HG03571 (cell line): ENCODE measurements around the gene CEP170B.
A peak's percentile ranks its signal among the peaks of the same experiment; 100 is the strongest.
"Not testable (repeated sequence)": the region's sequence is repeated elsewhere in the genome, so short reads cannot be mapped to it uniquely, and the experiment has no call there.

ENCODE experiments used
- ATAC-seq: cut with Tn5 transposase; IDR thresholded peaks from one replicate; pipeline ENCODE4 v1.9.1; 2021; ENCODE audit not compliant: unreplicated experiment

CEP170B gene

DNA sequence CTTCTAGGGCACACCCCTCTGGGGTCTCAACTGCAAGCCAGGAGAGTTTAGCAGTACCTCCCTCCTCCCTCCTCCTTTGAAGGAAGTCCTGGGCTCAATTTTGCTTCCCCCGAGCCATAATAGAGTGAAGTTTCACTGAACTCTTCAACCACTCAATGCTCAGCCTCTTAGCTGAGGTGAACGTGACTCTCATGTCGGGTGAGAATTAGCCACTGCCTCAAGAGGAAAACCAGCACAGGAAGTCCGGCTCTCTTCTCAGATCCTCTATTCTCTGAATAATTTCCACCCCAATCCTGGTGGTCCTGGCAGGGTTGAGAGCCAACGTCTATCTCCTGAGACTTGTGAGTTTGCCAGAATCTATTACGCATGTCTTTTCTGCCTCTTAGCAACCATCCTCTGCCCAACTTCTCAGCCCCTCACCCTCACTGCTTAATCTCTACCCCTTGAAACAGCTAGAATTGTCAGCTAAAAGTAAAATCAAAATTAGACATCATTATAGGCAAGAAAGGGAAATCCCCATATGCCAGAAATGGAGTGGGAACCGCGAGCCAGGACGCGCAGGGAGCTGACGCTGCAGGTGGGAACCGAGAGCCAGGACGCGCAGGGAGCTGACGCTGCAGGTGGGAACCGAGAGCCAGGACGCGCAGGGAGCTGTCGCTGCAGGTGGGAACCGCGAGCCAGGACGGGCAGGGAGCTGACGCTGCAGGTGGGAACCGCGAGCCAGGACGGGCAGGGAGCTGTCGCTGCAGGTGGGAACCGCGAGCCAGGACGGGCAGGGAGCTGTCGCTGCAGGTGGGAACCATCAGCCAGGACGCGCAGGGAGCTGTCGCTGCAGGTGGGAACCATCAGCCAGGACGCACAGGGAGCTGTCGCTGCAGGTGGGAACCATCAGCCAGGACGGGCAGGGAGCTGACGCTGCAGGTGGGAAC is 39.8 kb downstream of the CEP170B start:
- not testable (repeated sequence) for ATAC-seq

DNA sequence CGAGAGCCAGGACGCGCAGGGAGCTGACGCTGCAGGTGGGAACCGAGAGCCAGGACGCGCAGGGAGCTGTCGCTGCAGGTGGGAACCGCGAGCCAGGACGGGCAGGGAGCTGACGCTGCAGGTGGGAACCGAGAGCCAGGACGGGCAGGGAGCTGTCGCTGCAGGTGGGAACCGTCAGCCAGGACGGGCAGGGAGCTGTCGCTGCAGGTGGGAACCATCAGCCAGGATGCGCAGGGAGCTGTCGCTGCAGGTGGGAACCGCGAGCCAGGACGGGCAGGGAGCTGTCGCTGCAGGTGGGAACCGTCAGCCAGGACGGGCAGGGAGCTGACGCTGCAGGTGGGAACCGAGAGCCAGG is 40.5 kb downstream of the CEP170B start:
- ATAC-seq = not testable (repeated sequence)

DNA sequence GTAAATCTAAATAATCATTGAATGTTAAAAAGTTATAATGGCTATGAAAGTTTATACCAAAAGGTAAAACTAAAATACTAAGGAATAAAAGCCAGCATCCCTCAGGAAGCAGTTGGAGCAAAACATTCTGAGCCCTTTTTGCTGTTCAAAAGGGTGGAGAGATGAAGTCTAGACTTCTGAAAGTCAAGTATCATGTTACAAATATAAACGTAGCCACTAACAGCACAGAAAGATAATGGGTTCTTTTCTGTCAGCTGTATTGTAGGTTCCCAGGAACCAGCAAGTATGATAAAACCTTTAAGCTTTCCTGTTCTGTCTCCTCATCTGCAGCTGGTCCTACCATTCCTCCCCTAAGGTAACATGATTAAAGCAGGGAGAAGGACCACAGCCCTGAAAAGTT is 43.2 kb downstream of the CEP170B start:
- no peak for ATAC-seq

DNA sequence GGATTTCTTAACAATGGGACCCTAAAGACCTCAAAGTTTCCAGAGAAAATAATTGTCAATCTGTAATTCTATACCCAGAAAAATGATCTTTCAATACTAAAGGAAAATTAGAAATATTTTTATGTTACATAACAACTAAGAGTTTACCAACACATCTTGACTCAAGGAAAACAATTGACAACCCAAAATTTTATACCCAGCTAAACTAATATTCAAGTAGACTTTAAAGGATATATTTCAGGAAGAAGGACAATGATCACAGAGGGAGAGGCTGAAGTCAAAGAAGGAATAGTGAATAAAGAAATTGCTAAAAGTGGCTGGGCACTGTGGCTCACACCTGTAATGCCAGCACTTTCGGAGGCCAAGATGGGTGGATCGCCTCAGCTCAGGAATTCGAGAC is 47.0 kb downstream of the CEP170B start:
- ATAC-seq = no peak

DNA sequence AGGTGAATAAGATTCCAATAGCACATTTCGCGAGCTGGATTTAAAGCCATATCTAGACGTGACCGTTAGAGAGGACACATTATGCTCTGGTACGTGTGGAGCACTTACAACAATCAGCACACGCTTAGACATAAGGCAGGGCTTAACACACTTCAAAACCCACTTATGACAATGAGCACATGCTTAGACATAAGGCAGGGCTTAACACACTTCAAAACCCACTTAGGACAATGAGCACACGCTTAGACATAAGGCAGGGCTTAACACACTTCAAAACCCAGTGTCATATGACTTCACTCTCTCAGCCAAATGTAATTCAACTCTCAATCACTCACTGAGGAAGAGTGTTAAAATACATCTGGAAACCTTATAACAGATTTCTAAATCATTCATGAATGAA is 48.4 kb downstream of the CEP170B start:
- no peak for ATAC-seq

DNA sequence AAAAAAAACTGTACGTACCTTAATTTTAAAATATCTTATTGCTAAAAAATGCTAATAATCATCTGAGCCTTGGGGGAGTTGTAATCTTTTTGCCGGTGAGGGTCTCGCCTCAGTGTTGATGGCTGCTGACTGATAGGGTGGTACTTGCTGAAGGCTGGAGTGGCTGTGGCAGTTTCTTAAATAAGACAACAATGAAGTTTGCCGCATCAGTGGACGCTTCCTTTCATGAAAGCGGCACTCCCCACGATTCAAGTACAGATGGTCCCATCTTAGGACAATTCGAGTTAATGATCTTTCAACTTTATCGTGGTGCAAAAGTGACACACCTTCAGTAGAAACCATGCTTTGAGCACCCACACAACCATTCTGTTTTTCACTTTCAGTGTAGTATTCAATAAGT is 52.0 kb downstream of the CEP170B start:
- ATAC-seq = no peak

DNA sequence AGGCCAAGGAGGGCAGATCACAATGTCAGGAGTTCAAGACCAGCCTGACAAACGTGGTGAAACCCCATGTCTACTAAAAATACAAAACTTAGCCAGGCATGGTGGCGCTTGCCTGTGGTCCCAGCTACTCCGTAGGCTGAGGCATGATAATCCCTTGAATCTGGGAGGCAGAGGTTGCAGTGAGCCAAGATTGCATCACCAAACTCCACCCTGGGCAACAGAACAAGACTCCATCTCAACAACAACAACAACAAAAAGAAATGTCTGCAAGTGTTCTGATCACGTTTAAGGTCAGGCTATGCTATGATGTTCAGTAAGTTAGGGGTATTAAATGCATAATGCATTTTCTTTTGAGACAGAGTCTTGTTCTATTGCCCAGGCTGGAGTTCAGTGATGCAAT is 52.9 kb downstream of the CEP170B start:
- no peak for ATAC-seq

DNA sequence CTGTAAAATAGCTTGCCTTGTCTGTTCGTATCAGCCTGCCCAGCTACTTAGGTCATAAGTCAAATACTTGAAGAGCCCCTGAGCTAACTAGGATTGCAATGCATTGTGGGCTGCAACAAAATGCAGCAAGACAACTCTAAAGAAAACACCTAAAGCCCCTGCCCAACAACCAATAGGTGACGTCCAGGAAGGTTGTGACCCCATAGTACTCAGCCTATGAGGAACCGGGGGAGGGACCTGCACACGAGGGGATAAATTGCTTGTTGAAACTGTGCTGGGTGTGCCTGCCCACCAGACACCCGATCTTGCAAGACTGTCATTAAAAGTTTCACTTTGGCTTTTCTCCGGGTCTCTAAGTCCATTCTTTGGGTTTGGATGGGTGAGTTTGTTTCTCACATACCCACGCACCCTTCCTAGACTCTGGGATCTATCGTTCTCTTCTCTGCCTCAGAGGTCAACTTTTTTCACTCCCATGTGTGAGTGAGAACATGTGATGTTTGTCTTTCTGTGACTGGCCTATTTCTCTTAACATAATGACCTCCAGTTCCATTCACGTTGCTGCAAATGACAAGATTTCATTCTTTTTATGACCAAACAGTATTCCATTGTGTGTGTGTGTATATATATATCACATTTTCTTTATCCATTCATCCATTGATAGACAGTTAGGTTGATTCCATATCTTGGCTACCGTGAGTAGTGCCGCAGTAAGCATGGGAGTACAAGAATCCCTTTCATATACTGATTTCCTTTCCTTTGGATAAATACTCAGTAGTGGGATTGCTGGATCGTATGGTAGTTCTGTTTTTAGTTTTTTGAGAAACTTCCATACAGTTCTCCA is 54.3 kb downstream of the CEP170B start:
- ATAC-seq = not testable (repeated sequence)

DNA sequence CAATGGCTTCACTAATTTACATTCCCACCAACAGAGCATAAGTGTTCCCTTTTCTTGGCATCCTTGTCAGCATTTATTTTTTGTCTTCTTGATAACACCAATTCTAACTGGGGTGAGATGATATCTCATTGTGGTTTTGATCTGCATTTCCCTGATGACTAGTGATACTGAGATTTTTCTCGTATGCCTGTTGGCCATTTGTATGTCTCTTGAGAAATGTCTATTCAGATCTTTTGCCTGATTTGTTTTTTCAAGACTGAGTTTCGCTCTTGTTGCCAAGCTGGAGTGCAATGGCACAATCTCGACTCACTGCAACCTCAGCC is 54.9 kb downstream of the CEP170B start:
- ATAC-seq = no peak

DNA sequence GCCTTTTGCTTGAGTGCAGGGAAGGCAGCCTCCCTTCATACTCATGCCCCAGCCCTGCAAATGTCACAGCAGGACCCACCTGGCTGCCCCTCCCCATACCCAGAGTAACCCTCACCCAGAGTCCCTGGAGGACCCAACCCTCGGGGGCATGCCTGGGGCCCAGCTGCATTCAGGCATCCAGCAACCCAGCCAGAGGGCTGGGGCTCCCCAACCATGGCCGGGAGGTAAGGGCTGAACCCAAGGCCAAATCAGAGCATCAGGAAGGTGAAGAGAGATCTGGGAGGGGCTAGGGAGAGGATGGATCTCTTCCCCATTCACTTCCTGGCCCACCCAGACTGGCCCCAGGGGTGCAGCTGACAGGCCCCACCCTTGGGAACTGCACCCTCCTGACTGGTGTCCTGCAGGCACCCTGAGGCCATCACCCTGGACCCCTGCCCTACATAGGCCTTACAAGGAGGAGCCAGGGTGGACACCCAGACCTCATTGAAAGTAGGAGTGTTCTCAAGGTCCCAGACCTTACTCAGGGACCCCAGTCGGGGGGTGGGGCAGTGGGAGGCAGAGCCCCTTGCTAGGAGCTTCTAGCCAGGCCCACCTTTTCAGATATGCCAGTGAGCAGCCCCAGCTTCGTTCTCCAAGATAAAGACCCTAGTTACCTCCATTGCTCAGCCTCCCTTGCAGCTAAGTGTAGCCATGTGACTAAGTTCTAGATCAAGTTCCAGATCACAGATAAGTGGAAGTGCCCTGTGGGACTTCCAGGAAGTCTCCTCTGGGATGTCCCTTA is 58.8 kb downstream of the CEP170B start:
- no peak for ATAC-seq

DNA sequence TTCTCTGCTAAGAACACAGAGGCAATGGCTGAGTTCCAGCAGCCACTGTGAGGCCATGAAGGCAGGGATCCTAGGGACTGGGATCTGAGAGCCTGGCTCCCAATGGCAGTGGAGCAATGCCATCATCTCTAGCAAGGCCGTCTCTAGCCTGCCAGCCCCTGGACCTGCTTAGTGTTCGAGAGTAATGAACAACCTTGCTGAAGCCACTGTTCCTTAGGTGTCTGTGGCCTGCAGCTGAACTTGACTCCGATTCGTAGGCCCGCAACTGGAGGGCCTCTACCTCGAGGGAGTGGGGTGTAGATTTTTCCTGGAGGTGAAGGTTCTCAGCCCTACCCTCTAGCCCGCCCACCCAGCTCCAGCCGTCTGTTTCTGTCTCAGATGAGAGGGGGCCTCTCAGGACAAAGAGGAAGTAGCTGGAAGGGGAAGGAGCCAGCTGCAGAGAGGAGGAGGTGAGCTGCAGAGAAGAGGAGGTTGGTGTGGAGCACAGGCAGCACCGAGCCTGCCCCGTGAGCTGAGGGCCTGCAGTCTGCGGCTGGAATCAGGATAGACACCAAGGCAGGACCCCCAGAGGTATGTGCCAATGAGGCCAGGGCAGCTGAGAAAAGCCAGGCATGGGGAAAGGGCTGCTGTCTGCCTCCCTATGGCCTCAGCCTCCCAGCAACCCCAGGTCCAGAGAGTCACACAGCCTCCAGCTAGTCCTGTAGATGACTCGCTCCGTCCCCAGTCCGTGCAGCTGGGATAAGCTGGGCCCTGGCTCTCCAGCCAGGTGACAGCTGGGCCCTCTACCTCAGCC is 59.5 kb downstream of the CEP170B start, which contains the start of gene PLD4:
Gene PLD4, plus strand, starts transcription at position 459 of the 793 bp plus-strand sequence. CDS start 2,262 bp downstream, outside the sequence.
- no peak for ATAC-seq

DNA sequence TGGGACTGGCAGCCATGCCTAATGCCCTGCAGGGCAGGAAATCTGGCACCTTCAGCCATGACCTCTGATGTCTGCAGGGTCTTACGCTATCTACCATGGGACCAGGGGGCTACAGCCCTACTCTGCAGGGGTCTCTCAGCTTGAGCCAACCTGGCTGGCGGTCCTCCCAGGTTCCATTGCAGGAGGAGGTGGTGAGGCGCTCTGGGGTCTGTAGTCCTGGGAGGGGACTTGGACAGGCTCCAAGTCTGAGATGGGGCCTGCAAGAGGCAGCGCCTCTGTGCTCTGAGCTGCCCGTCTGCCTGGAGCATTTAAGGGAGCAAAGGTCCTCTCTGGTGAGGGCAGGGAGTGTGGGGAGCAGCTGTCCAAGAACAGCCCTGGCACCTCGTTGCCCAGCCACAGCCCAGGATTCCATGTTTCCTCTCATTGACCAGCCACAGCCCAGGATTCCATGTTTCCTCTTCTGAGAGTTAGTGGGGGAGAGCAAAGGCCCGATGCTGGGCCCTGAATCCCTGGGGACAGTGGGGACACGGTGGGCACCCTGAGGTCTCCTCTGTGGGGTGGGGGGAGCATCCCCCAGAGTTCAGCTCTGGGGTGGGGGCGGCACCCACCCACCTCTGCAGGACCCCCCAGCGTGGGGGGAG is 60.3 kb downstream of the CEP170B start:
- ATAC-seq = no peak

DNA sequence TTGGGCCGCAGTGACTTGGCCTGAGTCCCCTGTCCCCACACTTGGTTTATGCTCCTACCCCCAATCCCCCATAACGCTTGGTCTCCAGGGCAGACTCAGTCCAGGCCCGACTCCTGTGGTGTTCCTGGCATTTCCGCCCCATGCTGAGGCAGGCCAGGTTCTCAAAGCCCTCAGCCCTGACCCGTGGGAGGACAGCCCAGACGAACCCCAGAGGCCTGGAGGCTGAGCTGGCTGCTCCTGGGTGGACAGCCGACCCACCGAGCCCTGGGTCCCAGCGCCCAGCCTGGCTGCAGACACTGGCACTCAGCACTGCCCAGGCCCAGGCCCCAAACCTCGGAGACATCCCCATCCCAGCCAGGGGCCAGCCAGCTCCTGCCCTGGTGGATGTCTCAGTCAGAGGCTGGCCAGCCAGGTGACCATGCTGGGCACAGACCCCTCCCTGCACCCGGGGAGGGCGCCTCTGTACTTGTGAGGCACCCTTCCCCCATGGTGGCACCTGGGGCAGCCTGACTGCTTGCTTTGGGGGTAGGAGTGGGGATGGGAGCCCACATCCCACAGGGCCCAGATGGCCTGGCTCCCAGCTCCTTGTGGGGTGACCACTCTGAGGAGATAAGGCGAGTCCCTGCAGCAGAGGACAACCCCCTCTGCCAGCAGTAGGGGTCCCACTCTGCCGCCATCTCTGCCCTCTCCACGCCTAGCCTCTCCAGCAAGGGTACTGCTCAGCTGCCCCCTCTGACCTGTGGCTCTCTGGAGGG is 61.0 kb downstream of the CEP170B start:
- ATAC-seq = no peak

DNA sequence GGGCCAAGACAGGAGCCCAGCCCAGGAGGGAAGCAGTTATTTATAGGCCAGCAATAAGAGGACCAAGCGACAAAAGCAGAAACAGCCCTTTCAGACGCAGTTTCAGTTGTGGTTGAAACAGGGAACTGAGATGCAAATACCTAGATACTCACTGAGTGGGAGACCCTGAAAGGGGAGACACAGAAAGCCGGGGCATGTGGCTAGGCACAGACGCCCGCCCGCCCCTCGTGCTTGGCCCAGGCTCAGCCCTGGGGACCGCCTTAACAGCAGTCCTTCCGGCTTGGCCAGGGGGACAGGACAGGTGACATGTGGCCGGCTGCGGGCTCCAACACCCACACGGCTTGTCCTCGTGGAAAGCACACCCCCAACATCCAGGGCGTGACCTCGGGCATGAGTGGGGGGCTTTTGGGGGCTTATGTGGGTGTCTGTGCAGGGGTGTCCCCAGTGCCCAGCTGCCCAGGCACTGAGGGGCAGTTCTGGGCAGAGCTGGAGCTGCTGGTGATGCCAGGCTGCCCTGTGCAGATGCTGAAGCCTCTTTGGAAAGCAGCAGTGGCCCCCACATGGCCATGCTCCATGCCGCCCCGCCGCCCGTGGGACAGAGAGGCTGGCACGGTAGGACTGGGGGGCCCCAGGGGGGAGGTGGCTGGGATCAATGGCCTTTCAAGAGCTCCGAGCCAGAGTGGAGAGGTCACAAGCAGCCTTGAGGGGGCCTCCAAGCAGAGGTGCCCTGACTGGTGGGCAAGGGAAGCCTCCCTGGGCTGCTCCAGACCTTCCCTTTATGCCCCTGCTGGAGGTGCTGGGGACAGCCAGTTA is 61.8 kb downstream of the CEP170B start:
- ATAC-seq = peak; percentile 74

DNA sequence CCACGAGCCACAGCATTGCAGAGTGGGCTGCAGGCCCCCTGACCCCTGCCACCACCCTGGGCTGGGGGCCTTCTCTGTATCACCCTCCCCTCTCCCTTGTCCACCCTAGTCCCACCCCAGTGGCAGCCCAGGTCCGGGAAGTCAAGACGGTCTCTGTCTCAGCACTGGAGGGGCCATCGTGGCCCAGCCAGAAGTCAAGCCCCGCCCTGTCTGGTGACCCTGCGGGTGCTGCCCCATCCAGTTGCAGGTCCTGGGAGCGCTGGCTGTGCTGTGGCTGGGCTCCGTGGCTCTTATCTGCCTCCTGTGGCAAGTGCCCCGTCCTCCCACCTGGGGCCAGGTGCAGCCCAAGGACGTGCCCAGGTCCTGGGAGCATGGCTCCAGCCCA is 62.4 kb downstream of the CEP170B start:
- no peak for ATAC-seq

DNA sequence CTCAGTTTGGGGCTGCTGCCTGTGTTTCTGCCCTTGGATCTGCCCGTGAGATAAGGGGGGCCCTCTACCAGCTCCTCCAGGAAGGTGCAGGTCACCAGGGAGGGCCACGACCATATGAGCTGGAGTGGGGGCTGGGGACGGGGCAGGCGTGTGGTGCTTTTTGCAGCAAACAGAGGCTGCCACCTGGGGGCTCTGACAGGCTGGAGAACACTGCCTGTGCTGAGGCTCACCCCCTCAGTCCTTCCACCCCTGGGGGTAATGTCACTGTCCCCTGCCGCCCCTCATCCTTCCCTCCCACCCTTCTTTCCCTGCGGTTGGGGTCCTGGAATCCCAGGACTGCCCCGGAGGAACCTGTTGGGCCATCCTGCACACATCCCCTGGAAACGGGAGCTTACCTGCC is 62.8 kb downstream of the CEP170B start:
- no peak for ATAC-seq

DNA sequence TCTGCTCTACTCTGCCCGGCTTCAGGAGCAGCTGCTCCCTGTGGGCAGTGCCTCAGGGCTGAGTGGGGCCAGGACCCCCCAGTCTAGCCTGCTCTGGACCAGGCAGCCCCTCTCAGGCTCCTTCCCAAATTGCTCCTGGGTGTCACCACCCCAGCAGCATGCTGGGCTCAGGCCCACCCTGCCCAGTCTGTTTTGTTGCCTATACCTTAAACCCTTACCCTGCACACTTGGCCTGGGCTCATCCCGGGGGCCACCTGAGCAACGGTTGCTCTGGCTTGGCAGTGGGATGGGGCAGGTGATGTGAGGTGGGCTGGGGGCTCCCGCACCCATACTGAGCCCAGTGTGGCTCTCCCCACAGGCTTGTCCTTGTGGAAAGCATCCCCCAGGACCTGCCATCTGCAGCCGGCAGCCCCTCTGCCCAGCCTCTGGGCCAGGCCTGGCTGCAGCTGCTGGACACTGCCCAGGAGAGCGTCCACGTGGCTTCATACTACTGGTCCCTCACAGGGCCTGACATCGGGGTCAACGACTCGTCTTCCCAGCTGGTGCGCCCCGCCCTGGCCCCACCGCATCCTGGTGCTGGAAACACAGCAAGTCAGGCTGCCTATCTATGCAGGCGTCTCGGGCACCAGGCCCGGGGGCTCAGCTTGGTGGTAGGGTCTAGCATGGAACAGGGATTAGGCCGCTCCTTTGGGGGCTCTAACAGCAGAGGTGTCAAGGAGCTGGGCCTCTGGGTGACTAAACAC is 63.5 kb downstream of the CEP170B start:
- ATAC-seq = no peak
